ENCODE results near the gene ANGPTL8. TPM values are rescaled to one million over a fixed set of nuclear protein-coding genes. Genes with fewer than 3 reads are reported as not detected.

The ANGPTL8 gene
- total and polyA plus RNA-seq, 10 of the 15 experiments (the other 5 are each of a cell fraction or from before 2014, with no cell fraction given): not detected

- Histone ChIP-seq H3K4me3 (no peak overlapping the region), H3K9ac (ENCODE audit: control insufficient read depth, insufficient read depth, low read length) (no peak overlapping the region), H3K36me3 (ENCODE audit: control insufficient read depth in 2 of 2, insufficient read depth in 2 of 2, low read length in 1 of 2) (no peaks in the 10 kb centered on the region), H3K9me3 (replicated peaks; ENCODE audit: control insufficient read depth, insufficient read depth, low read length) (no peaks in the 10 kb centered on the region), H3K27ac (ENCODE audit: control insufficient read depth, insufficient read depth) (no peak overlapping the region), H3K27me3 (replicated peaks in 1 of 2; ENCODE audit: control insufficient read depth in 2 of 2, insufficient read depth in 2 of 2, low read length in 1 of 2) (no peaks in the 10 kb centered on the region), H3K4me2 (ENCODE audit: control insufficient read depth, insufficient read depth) (no peak overlapping the region), H2AFZ (ENCODE audit: control insufficient read depth, low read depth, low read length) (no peak overlapping the region), H3K4me1 (ENCODE audit: control insufficient read depth, insufficient read depth, low read length) (peaks cover 5% of the 10 kb centered on the region; the same call in 1 of the 2 replicates), H4K20me1 (ENCODE audit: control insufficient read depth, insufficient read depth) (no peaks in the 10 kb centered on the region), H3K79me2 (ENCODE audit: control insufficient read depth, insufficient read depth, low read length) (no peaks in the 10 kb centered on the region)
- 53% methylated on average over 10 of the region's 10 CpGs for WGBS (ENCODE audit: insufficient coverage, insufficient replicate concordance, low lambda C conversion rate, missing lambda C conversion rate)
- ChIA-PET SMC1A (ENCODE audit: uncharacterized antibody, unreplicated experiment) (no interaction called here), POLR2A (interaction anchor here (0.6 kb wide), 1 partner anchor 11 kb away, joined by 6 read pairs; no protein-coding TSS in a partner anchor), RAD21 (ENCODE audit: unreplicated experiment) (interaction anchor here (0.6 kb wide), 1 partner anchor 20 kb away, joined by 3 read pairs; no protein-coding TSS in a partner anchor), CTCF (interaction anchor here (0.8 kb wide), 1 partner anchor 282 kb away, joined by 3 read pairs; no protein-coding TSS in a partner anchor)
- intact Hi-C loops (cut with micrococcal nuclease; ENCODE audit: unreplicated experiment): no loop called here
- no TSS peak for BruUV-seq (replicated peaks)
- no peak for FAIRE-seq
- ATAC-seq: no peak
- DNase-seq (ENCODE audit: low read depth, low spot score): no peak
- in situ Hi-C loops (cut with MboI): no loop called here
- TF ChIP-seq NFXL1 (IDR thresholded peaks at IDR 0.05; ENCODE audit: borderline replicate concordance): no peak
- no peak for TF ChIP-seq KDM1A (IDR thresholded peaks at IDR 0.05; ENCODE audit: borderline replicate concordance)
- no peak for TF ChIP-seq HDAC6 (IDR thresholded peaks at IDR 0.05; ENCODE audit: unreplicated experiment)
- no peak for TF ChIP-seq E4F1 (IDR thresholded peaks at IDR 0.05; ENCODE audit: borderline replicate concordance, partially characterized antibody)
- TF ChIP-seq ATF7 (IDR thresholded peaks at IDR 0.05; ENCODE audit: low read depth): no peak
- no peak for TF ChIP-seq ATF3 (IDR thresholded peaks at IDR 0.05; ENCODE audit: borderline replicate concordance, extremely low read depth, low read depth, low read length)
- no peak for TF ChIP-seq RB1 (IDR thresholded peaks at IDR 0.05; ENCODE audit: borderline replicate concordance)
- no peak for TF ChIP-seq LARP7 (IDR thresholded peaks at IDR 0.05)
- no peak for TF ChIP-seq IRF3 (IDR thresholded peaks at IDR 0.05)
- no peak for TF ChIP-seq ESRRA (IDR thresholded peaks at IDR 0.05; ENCODE audit: low read length)
- no peak for TF ChIP-seq POLR2AphosphoS5 (IDR thresholded peaks at IDR 0.05; ENCODE audit: low read length)
- TF ChIP-seq RAD51 (IDR thresholded peaks at IDR 0.05): no peak
- TF ChIP-seq RBBP5 (conservative IDR thresholded peaks at IDR 0.05): no peak
- TF ChIP-seq, protein P1, sequence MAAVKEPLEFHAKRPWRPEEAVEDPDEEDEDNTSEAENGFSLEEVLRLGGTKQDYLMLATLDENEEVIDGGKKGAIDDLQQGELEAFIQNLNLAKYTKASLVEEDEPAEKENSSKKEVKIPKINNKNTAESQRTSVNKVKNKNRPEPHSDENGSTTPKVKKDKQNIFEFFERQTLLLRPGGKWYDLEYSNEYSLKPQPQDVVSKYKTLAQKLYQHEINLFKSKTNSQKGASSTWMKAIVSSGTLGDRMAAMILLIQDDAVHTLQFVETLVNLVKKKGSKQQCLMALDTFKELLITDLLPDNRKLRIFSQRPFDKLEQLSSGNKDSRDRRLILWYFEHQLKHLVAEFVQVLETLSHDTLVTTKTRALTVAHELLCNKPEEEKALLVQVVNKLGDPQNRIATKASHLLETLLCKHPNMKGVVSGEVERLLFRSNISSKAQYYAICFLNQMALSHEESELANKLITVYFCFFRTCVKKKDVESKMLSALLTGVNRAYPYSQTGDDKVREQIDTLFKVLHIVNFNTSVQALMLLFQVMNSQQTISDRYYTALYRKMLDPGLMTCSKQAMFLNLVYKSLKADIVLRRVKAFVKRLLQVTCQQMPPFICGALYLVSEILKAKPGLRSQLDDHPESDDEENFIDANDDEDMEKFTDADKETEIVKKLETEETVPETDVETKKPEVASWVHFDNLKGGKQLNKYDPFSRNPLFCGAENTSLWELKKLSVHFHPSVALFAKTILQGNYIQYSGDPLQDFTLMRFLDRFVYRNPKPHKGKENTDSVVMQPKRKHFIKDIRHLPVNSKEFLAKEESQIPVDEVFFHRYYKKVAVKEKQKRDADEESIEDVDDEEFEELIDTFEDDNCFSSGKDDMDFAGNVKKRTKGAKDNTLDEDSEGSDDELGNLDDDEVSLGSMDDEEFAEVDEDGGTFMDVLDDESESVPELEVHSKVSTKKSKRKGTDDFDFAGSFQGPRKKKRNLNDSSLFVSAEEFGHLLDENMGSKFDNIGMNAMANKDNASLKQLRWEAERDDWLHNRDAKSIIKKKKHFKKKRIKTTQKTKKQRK (IDR thresholded peaks at IDR 0.05; ENCODE audit: low read depth, low read length): no peak
- TF ChIP-seq KAT2A (conservative IDR thresholded peaks at IDR 0.05; ENCODE audit: control insufficient read depth, low read depth, low read length): no peak
- no peak for TF ChIP-seq PML (IDR thresholded peaks at IDR 0.05; ENCODE audit: low read length)
- no peak for TF ChIP-seq SUZ12 (IDR thresholded peaks at IDR 0.05; ENCODE audit: unreplicated experiment)
These were observed 28.1 kb downstream of the ANGPTL8 start for GRCh38 chr19:11267316-11268085.

Data from GM12878 (cell line).